Eye (tissue), 1 donor: ENCODE results near the gene PITPNM3.

ENCODE experiments used
- DNase-seq: peaks from one replicate; pipeline ENCODE4 v3.0.0-alpha.2; 2015

The PITPNM3 gene

DNA sequence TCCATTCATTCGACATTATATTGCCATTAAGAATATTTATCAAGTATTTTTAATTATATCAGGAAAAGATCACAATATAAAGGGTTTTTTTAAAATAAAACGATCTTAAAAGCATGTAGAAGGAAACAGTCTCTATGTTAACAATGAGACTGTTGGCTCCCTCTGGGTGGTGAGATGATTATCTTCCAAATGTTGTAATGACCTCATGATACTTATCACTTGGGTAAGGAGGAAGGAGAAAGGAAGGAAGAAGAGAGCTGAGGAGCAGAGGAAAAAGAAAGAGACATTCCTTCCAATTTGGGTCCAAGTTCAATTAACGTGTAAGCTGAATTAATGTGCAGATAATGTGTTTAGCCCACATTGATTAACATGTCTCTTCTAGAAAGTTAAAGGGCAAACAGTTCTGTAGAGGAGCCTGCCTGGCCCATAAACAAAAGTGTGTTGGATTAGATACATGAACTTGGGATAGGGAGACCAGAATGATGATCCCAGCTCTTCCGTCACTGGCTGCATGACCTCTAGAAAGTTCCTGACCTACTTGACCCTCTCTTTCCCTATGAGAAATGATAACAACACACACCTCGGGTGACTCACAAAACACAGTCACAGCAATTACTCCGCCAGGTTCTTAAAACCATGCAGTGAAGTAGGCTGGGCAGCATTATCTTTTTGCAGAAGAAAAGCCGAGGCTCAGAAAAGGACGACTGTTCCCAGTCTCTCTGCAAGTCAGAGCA lies 80.1 kb downstream of the PITPNM3 start:
- DNase-seq = no peak

DNA sequence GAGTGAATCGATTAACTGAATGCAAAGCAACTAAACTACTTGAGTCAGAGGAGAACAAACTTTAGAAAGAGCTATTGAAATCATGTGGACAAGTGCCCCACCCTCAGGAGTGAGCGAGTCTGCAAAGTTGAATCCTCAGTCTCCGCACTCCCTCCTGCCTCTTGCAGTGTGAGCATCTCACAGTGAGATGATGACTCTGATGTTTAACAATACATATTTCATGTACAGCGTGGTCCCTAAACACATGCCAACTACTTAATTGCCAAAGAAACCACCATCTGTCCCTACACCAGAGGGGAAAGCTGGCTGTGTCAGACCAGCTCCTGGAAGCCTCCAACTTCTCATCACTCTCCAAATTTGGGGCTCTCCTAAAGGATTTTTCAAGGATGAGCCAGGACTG lies 80.9 kb downstream of the PITPNM3 start:
- peak; percentile 40 for DNase-seq

DNA sequence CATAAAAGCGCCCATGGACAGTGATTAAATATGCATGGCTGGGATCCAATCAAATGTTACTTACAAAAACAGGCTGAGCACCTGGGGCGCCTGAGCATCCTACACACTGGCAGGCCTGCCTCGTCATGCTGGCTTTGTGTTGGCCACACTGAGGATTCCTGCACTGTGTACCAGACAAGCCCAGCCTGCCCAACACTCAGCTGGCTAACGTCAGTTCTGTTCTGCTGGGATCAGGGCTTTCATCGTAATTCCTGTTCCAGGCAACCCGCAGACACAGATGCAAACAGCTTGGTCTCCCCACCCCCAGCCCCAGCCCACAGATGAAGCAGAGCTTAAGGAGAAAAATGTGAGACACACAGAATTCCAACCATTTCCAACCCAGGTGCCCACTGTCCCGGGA lies 81.4 kb downstream of the PITPNM3 start:
- DNase-seq = peak; percentile 50

DNA sequence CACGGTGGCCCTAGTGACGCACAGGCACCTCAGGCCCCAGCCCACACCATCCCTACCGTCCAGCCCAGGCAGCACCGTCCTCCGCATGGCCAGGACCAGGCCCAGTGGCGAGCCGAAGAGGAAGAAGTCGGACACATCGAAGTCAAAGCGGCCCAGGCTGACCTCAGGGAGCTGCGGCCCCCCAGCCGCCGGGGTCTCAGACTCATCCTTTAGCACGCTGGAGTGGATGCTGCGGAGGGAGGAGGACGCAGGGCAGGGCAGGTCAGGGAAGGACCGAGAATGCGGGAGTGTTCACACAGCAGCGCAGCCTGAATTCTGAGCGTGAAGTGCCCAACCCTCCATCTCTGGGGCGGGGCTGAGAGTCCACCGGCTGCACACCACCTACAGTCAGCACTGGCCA lies 82.0 kb downstream of the PITPNM3 start:
- DNase-seq = no peak

DNA sequence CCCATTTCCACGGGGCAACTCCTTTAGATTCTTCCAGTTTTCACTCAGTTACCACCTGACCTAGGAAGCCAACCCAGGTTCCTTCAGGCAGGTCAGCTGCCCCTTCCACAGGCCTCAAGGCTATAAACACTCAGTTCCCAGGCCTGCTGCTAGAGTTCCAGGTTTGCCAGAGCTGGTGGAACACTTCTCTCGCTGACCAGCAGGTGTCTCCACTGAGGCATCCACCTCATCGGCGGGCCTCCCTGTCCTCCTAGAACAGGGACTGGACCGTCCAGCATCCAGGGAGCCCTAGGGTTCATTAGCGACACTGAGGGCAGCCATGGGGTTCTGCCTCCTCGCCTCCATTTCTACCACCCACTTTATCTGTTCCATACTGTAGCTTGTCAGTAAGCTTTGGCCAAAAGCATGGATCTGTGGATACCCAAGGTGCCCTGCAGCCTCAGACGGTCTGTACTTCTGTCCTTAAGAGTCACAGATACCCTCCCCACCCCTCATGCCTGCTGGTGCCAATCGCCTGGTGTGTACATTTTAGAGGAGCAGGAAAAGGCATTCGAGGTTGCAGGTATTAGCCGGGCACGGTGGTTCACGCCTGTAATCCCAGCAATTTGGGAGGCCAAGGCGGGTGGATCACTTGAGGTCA lies 83.1 kb downstream of the PITPNM3 start:
- DNase-seq = peak; percentile 93

DNA sequence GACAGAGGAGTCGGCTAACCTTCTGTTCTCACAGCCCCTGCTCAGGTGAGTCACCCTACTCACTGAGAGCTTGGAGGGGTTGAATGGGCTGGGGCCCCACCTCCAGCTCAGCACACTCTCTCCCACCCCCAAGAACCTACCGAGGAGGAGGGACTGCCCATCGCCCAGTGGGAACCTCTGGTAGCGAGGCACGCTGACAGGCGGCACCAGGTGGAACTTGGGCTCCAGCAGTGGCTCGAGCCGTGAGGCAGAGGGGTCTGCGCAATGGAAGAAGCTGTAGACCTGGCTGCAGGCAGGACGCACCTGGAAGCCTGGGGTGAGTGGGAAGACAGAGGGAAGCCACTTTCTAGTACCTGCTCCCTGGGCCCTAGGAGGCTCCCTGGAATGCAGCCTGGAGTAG lies 83.8 kb downstream of the PITPNM3 start:
- DNase-seq = no peak

DNA sequence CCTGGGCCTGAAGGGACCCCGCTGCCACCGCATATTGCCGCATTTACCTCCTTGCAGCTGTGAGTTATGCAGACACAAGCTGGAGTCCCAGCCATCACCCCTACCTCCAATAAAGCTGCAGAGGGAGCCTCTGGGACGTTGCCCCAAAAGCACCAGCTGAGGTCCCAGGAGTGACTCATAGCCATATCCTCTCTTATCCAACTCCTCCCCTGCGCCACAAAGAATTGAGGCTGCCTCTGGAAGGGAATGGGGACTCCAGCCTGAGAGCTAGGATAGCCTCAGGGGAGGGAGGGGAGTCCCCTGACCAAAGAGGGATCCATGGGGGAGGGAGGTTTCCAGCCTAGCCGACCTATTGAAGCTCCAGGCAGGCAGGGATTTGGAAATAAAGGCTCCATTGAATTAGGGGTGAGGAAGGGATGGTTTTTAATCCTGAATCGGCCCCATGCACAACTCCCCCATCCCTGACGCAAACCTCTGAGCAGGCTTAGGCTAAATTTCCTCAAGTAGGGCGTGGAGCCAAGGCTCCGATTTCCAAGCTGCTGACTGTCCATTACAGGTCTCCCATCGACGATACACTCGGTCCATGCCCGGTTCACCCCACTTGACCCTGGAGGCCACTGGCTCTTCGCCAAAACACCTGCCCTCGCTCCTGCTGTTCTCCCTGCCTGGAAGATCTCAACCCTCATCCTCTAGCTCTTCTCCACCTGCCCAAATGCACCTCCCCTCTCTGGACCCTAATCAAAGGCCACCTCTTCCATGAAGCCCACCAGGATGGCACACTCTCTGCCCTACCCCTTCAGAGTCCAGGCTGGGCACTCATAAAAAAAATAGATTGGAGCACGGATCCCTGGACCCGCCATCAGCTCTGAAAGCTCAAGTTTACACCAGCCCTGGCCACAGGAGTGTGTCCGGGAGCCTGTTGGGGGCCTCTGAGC lies 84.6 kb downstream of the PITPNM3 start:
- no peak for DNase-seq

DNA sequence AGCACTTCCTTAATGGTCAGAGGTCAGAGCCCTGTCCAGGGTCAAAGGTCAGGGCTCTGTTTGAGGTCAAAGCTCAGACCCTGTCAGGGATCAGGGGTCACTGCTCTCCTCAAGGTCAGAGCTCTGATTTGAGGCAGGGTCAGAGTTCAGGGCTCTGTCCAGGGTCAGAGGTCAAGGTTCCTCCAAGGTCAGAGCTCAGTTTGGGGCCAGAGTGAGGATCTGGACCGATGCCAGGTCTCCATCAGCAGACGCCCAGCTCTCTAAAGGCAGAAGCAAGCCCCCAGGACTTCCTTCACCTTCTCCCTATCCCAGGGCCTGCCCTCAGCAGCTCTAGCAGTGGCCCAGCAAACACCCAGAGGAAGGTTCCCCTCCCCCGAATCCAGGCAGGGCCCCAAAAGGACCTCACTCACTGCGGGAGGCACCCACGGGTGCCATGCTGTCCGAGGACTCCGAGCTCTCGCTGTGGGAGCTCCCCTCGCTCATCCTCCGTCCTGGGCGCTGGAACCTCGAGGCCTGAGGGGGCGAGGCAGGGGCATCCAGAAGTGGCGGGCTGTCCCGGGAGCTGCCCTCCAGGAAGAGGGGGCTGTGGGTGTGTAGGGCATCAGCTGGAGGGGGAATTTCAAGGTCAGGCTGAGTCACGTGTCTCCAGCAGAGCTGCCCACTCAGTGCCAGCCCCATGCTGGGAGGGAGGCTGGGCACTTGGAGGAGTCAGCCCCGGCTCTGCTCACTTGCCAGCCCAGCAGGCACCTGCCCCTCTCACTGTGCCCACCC lies 85.4 kb downstream of the PITPNM3 start:
- DNase-seq = no peak

DNA sequence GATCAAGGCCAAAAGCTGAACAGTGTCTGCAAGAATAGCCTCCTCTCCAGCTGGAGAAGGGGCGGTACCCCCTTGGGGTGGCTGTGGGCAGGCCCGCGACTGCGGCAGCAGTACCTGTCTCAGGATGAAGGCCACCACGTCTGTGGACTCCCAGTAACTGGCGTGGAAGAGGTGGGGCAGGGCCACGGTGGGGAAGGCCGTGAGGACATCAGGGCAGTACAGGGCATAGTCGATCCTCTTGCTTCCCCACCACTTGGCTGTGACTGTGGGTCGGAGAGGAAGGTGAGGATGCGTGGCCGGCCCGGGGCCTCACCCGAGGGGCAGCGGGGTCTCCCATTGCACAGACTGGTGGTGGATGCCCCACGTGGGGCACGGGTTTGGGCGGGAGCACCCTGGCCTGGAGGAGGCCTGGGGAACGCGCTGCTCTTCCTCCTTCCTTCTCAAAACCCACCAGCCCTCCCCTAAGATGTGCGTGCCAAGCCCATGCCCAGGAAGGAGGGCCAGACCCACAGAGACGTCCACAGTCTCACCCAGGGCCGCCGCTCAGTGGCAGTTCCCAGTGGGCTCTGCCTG lies 86.1 kb downstream of the PITPNM3 start:
- DNase-seq = no peak

DNA sequence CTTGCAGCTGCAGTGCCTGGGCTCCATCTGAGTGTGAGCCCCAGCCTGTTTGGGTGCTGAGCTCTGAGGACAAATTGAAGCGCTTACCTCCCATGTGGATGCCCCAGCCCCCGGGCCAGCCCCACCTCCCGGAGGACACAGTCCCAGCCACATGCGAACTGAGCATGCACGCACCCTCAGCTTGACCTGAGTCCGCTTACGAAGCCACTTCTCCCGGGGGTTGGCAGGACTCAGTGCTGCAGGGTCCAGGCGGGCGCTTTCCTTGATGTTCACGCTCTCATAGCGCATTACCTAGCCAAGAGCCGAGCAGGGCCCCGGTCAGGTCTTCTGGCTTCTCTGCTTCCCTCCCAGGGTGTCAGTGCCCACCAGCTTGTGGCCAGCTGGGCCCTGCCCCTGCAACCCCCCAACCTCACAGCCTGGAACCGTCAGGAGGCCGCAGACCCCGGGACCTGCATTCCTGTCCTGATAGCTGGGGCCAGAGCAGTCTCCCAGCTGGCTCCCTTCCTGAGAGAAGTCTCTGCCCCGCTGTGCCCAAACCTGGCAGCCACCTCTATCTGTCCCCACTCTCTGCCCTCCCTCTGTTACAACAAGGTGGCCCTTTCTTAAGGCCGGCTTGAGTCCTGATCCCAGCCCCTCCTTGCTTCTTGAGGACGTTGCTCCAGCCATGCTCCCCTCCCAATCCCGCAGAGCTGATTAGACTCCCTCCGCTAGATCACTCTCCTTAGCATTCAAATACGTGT lies 88.1 kb downstream of the PITPNM3 start:
- DNase-seq = no peak

DNA sequence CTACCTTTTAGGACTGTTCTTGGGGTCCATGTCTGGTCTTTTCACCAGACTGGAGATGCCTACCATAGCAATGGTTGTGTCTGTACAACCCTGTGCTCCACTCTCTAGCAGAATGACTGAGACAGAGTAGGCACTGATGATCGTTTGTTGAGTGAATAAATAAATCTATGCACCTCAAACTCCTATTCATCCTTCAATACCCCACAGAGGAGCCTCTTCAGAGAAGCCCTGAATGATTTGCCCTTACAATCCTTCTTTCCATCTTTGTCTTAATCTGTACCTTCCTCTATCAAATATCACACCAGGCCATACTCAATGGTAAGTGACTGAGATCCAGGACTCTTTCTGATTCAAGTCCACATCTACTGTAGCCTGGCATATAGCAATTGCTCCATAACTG lies 88.8 kb downstream of the PITPNM3 start:
- DNase-seq = no peak

DNA sequence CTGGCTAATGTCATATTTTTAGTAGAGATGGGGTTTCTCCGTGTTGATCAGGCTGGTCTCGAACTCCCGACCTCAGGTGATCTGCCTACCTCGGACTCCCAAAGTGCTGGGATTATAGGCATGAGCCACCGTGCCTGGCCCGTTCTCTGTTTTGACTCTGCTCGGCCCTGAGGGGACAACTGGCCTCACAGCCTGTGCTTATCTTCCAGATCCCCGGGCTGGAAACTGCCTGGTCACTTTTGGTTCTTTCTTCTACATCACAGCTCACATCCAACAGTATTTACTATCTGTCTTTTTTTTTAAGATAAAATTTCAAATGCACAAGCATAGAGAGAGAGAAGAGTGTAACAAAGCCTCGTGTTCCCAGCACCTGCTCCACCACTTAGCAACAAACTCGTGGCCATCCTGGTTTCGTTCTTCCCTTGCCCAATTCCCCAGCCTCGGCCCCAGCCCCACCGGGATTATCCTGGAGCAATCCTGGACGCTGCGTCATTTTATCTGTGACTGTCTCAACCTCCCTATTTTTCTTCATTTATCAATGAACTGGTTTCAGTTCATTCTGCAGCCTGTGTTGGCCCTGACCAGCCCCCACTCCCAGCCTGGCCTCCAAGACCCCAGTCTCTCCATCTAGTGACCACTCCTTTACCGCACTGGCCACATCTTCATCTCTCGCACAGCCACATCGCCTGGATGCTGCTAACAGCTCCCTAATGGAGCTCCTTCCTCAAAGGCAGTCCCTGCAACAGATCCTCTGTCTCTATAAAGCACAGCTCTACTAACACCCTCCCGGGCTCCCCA lies 91.0 kb downstream of the PITPNM3 start:
- DNase-seq = no peak

DNA sequence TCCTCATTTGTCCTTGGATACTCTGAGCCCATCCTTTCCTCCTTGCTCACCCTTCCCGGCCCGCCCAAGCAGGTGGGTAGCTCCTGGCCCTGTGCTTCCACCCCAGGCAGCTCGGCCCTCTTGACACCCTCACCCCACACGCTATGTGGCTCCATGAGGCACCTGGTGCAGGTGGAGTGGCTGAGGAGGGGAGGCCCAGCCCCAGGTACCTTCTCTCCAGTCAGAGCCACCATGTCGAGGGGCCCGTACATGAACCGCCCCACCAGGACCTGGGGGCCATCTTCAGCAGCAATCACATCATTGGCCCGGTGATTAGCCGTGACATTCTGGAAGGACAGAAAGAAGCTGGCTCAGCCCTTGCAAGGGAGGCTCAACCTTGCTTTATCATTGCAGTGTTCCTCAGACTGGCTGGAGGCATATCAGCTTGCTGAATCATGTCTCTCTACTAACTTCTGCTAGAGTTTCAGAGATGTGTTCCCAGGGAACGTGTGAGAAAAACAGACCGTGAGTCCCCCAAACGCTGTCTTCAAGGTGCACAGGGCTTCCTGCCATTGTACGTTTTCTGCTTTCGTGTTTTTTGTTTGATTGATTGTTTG lies 91.8 kb downstream of the PITPNM3 start:
- DNase-seq = no peak

DNA sequence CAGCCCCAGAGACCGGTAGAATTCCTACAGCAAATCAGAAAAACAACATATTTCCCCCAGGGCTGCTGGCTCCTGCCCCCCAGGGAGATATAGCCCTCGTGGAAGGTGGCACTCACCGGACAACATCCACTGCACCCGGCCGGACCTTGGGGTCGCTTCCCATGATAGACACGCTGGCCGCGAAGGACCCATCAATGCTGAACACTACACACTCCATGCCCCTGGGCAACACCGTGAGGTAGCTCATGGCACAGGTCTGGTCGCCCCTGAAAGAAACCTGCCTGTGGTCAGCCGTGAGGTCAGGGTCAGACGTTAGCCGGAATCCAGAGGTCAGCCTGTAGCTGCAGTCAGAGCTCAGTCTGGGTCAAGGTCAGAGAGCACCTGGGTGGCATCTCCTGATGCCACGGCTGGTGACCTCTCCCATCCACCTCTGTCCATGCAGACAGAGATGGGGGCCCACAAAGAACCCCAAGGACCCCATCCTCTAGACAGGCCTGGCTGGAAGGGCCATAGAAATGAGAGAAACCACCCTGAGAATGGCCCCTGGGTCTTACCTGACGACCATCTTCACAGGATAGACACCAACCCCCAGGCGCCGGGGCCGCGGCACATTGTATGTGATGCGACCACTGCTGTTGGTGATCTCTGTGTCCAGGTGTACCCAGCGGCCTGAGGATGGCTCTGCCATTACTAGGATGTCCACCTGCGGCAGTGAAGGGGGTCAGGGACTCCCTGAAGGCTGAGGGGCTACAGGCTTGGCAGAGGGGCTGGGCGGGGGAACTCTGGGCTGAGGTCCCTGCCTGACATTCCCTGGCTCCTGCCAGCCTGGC lies 92.5 kb downstream of the PITPNM3 start:
- DNase-seq = no peak

DNA sequence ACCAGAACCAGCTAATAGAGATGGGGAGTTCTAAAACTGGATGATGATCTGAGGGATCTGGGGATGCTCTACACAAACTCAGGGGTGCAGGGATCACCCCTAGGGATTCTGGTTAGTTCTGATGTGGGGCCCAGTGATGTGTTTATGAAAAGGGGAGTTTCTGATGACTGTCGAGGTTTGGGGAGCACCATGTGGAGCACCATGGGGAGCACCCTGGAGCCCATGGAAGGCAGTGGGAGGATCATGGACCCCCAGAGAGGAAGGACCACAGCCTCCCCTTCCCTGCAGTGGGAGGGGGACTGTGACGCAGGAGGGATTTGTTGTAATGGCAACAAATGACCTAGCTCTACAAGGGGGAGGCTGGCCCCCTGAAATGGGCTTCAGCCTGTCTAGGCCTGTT lies 93.7 kb downstream of the PITPNM3 start:
- DNase-seq = no peak

DNA sequence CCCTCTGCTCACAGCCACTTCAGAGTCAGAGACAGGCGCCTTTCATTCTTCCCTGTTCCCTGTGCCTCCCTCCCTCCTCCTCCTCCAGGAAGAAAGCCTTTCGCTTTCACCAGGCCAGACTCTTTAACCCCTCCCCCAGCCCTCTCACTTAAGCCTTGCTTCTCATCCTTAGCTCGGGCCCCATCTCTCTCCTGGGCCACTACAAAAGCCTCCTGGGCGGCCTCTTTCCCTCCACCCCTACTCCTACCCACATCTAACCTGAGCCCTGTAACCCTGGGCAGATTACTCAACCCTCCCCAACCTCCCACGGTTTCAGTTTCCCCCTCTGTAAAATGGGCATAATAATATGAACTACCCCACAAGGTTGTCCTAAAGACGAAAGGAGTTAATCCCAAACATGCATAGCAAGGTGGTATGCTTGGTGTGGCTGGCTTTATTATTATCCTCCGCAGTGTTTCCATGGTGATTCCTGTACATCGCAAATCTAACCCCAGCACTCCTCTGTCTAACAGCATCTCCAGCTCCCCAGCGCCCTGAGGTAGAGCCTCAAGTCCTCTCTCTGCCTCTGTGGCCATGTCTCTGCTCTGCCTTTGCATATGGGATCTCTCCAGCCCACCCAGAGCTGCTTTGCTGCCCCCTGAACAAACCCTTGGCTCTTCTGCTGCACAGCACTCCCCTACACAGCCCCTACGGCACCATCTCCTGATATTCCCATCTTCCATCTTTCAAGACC lies 94.4 kb downstream of the PITPNM3 start:
- no peak for DNase-seq

DNA sequence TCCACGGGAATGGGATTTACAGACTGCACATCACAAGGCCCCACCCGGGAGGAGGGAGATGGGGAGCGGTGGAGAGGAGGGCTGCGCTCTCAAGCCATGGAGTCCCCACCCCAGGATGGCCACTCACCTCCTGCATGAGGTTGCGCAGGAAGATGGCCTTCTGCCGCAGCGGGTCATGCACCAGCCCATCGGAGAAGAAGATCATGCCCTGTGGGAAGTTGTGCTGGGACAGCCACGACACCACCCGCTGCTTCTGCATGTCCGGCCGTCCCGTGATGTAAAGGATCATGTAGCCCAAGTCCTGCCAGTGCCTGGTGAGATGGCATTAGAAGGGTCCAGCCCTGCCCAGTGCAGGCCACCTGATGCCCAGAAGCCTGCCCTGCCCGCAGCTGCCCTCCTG lies 95.1 kb downstream of the PITPNM3 start:
- no peak for DNase-seq

DNA sequence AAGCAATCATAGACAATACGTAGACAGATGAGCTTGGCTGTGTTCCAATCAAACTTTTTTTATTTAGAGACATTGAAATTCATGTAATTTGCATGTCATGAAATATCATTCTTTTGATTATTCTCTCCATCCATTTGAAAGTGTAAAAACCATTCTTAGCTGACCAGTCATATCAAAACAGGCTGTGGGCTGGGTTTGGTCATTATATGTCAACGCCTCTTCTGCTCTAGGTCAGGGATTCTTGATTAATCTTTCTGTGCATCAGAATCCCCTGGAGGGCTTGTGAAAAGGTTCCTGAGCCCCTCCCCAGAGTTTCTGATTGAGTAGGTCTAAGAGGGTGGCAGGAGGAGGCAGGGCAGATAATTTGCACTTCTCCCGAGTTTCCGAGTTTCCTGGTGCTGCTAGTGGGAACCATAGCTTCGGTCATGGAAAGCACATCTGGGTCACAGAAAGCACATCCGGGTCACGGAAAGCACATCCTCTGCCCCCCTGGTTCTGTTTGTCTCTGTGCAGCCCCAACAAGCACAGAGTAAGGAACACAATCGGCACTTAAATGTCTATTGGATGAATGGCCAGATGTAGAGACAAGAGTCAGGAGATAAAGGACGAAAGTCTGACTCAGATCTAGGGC lies 95.7 kb downstream of the PITPNM3 start:
- DNase-seq = no peak
